Sigmoid colon (tissue), 7 donors: ENCODE measurements around the gene DGKH. TPM values are rescaled to one million over a fixed set of nuclear protein-coding genes. Genes with fewer than 3 reads are reported as not detected.

ENCODE experiments used
- DNase-seq: peaks from one replicate; pipeline ENCODE4 v3.0.0-alpha.2; 2019
- H3K27ac ChIP-seq, 4 donors: fragments of 200-600 bp; sonication (generic); one replicate each; pipeline ENCODE4 v1.5.1; 2016 to 2019; ENCODE audit warnings: mild to moderate bottlenecking in 1 of 4
- H3K27me3 ChIP-seq, 3 donors: fragments of 200-600 bp; sonication (generic); one replicate each; pipeline ENCODE4 v1.5.1; 2019; ENCODE audit warnings: mild to moderate bottlenecking in 1 of 3
- H3K36me3 ChIP-seq, 4 donors: fragments of 200-600 bp; sonication (generic); one replicate each; pipeline ENCODE4 v1.5.1; 2016 to 2019
- H3K4me1 ChIP-seq, 4 donors: fragments of 200-600 bp; sonication (generic); one replicate each; pipeline ENCODE4 v1.5.1; 2017 to 2019
- H3K4me3 ChIP-seq, 4 donors: fragments of 200-600 bp; sonication (generic); one replicate each; pipeline ENCODE4 v1.5.1; 2017 to 2019; ENCODE audit warnings: mild to moderate bottlenecking in 2 of 4, moderate library complexity in 1 of 4
- H3K9me3 ChIP-seq, 4 donors: fragments of 200-600 bp in 3 of 4; sonication (generic) in 3 of 4; one replicate each; pipeline versions ENCODE4 v1.5.1 to v1.6.1; 2013 to 2019
- EP300 ChIP-seq, 4 donors: sonication (generic); formaldehyde crosslinking; IDR thresholded peaks; one replicate each; pipeline ENCODE4 v1.6.1; 2017; ENCODE audit warnings: antibody characterized with exemption in 4 of 4
- POLR2A ChIP-seq, 2 donors: fragments of 450-650 bp; IDR thresholded peaks; one replicate each; pipeline ENCODE4 v1.6.1; 2016; ENCODE audit warnings: antibody characterized with exemption in 2 of 2, mild to moderate bottlenecking in 2 of 2, moderate library complexity in 2 of 2
- POLR2AphosphoS5 ChIP-seq, 4 donors: sonication (generic); formaldehyde crosslinking; IDR thresholded peaks; one replicate each; pipeline ENCODE4 v1.6.1; 2017; ENCODE audit warnings: antibody characterized with exemption in 4 of 4
- WGBS, 2 donors: extraction: QIAGEN DNeasy Blood & Tissue Kit; methylation state at CpG; one replicate each; pipeline ENCODE4 v1.1.7; 2013; 5-methylcytosine and 5-hydroxymethylcytosine counted together
- intact Hi-C: fragments of 100-400 bp; cut with DNase I; formaldehyde crosslinking; loops from one replicate; pipeline ENCODE4 v1.15.1; 2023
- polyA plus RNA-seq, 3 donors: library from polyadenylated mRNA; stranded (reverse); fragments of 200-250 nt; gene quantifications; one replicate each; pipeline ENCODE4 v1.2.3, GENCODE V29; 2013
- total RNA-seq, 4 donors: library from RNA; depleted of rRNA; stranded (reverse); fragments of >200 nt; gene quantifications; one replicate each; pipeline ENCODE4 v1.1.0, GENCODE V29; 2016
- TF ChIP-seq, protein P1 (sequence below), 4 experiments: fragments of 450-650 bp in 3 of 4; fragments of 200-600 bp in 1 of 4; IDR thresholded peaks; one replicate each; pipeline ENCODE4 v1.5.1; 2016 to 2019; ENCODE audit warnings: antibody characterized with exemption in 4 of 4, mild to moderate bottlenecking in 3 of 4, moderate library complexity in 2 of 4
- donor health status: healthy with polysubstance abuse.
- donor health status: Bipolar disorder and iron deficiency.
- donor health status: healthy.

DGKH gene
- total and polyA plus RNA-seq, 7 donors = 1.2 to 23.3 (median 13.9) TPM

DNA sequence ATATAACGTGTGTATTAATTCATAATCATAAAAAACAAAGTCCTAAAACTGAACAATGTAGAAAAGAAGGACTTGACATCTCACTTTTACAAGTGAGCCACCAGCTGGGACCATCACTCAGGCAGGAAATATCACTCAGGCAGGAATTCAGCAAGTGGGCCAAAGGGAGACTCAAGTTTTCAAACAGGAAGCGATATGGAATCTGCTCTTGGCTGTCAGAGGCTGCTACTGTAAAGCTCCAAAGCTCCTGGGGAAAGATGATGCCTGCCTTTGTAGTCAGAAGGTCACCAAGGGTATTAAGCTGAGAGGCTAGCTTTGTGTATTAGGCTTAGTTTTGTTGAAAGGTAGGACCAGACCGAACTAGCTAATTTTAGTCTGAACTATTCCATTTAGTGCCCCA is 218.0 kb downstream of the DGKH start:
- intact Hi-C loops = no loop called here
- WGBS, 2 donors = 76 to 79% methylated on average over 3 of the region's 3 CpGs
- no peaks in the 10 kb centered on the region for H3K36me3 ChIP-seq
- H3K4me3 ChIP-seq = no peak overlapping the region
- no peaks in the 10 kb centered on the region for H3K9me3 ChIP-seq
- H3K27me3 ChIP-seq = no peaks in the 10 kb centered on the region
- no peak for DNase-seq
- peaks cover 0 to 6% (median 4%) of the 10 kb centered on the region in 4 donors for H3K4me1 ChIP-seq
- TF ChIP-seq, protein P1, sequence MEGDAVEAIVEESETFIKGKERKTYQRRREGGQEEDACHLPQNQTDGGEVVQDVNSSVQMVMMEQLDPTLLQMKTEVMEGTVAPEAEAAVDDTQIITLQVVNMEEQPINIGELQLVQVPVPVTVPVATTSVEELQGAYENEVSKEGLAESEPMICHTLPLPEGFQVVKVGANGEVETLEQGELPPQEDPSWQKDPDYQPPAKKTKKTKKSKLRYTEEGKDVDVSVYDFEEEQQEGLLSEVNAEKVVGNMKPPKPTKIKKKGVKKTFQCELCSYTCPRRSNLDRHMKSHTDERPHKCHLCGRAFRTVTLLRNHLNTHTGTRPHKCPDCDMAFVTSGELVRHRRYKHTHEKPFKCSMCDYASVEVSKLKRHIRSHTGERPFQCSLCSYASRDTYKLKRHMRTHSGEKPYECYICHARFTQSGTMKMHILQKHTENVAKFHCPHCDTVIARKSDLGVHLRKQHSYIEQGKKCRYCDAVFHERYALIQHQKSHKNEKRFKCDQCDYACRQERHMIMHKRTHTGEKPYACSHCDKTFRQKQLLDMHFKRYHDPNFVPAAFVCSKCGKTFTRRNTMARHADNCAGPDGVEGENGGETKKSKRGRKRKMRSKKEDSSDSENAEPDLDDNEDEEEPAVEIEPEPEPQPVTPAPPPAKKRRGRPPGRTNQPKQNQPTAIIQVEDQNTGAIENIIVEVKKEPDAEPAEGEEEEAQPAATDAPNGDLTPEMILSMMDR (IDR thresholded peaks at IDR 0.05) = no peak
- no peak for TF ChIP-seq EP300 (IDR thresholded peaks at IDR 0.05)
- no peak for TF ChIP-seq POLR2A (IDR thresholded peaks at IDR 0.05)
- TF ChIP-seq POLR2AphosphoS5 (IDR thresholded peaks at IDR 0.05) = no peak
- no peak overlapping the region for H3K27ac ChIP-seq

GRCh38 chr13:42270160-42270856 is 221.9 kb downstream of the DGKH start:
- H3K27ac ChIP-seq = no peak overlapping the region
- DNase-seq = no peak
- H3K27me3 ChIP-seq = no peaks in the 10 kb centered on the region
- intact Hi-C loops = loop anchor here (5.0 to 10.0 kb wide), 2 partner anchors 223 to 1606 kb away; partner anchors contain the start of genes DGKH and FOXO1
- H3K9me3 ChIP-seq = no peaks in the 10 kb centered on the region
- H3K4me3 ChIP-seq = no peak overlapping the region
- 96 to 98% methylated on average over 6 of the region's 6 CpGs for WGBS, 2 donors
- peaks cover 0 to 34% (median 17%) of the 10 kb centered on the region in 4 donors for H3K4me1 ChIP-seq
- TF ChIP-seq, protein P1 (IDR thresholded peaks at IDR 0.05) = no peak
- TF ChIP-seq EP300 (IDR thresholded peaks at IDR 0.05) (no peak), POLR2AphosphoS5 (IDR thresholded peaks at IDR 0.05) (no peak), POLR2A (IDR thresholded peaks at IDR 0.05) (no peak)
- H3K36me3 ChIP-seq = no peaks in the 10 kb centered on the region

- no peak for TF ChIP-seq EP300 (IDR thresholded peaks at IDR 0.05)
- TF ChIP-seq, protein P1 (IDR thresholded peaks at IDR 0.05) = no peak
- TF ChIP-seq POLR2A (IDR thresholded peaks at IDR 0.05) = no peak
- TF ChIP-seq POLR2AphosphoS5 (IDR thresholded peaks at IDR 0.05) = no peak
- Histone ChIP-seq H3K27ac (peak overlapping the region; percentile 92 to 95 (median 93)), H3K27me3 (no peaks in the 10 kb centered on the region), H3K36me3 (no peaks in the 10 kb centered on the region), H3K4me1 (peaks cover 0 to 34% (median 17%) of the 10 kb centered on the region in 4 donors), H3K4me3 (peak overlapping the region; percentile 83 to 97 (median 90)), H3K9me3 (no peaks in the 10 kb centered on the region)
- WGBS, 2 donors = 81 to 86% methylated on average over 6 of the region's 6 CpGs
- no peak for DNase-seq
- intact Hi-C loops = loop anchor here (5.0 to 10.0 kb wide), 2 partner anchors 224 to 1606 kb away; partner anchors contain the start of genes DGKH and FOXO1
Measured at GRCh38 chr13:42270857-42271215, 222.4 kb downstream of the DGKH start.

GRCh38 chr13:42271337-42272114 is 223.1 kb downstream of the DGKH start:
- peak overlapping the region; percentile 83 to 97 (median 90) for H3K4me3 ChIP-seq
- 3 to 4% methylated on average over 57 of the region's 57 CpGs for whole genome bisulfite sequencing, 2 donors
- TF ChIP-seq POLR2A (IDR thresholded peaks at IDR 0.05) (no peak), EP300 (IDR thresholded peaks at IDR 0.05) (peak in 1 of 4 donors; percentile 2), POLR2AphosphoS5 (IDR thresholded peaks at IDR 0.05) (peak in 2 of 4 donors; percentile 21 to 26)
- TF ChIP-seq, protein P1 (IDR thresholded peaks at IDR 0.05) = no peak

More at GRCh38 chr13:42271337-42272114, 223.1 kb downstream of the DGKH start:
- no peaks in the 10 kb centered on the region for H3K27me3 ChIP-seq
- peak; percentile 98 for DNase-seq
- no peaks in the 10 kb centered on the region for H3K36me3 ChIP-seq
- H3K27ac ChIP-seq = peak overlapping the region; percentile 92 to 95 (median 93)
- intact Hi-C loops = loop anchor here (5.0 to 10.0 kb wide), 2 partner anchors 224 to 1607 kb away; partner anchors contain the start of genes DGKH and FOXO1
- no peaks in the 10 kb centered on the region for H3K9me3 ChIP-seq
- peaks cover 0 to 34% (median 17%) of the 10 kb centered on the region in 4 donors for H3K4me1 ChIP-seq
